Stimulated activated naive B cell treated with anti-CD40 and anti-IgM and Interleukin-4, amounts not matched to agents 10 μg/mL and 1 μg/mL and 100 μg/mL, for 72 hours (primary cell): ENCODE measurements around the gene POLR1B.
"Not testable (repeated sequence)": the region's sequence is repeated elsewhere in the genome, so short reads cannot be mapped to it uniquely, and the experiment has no call there.

ENCODE experiments used
- ATAC-seq, 2 donors: fragments of 150-1000 bp; cut with Tn5 transposase; replicated peaks; 2 replicates each; pipeline ENCODE4 v1.10.0; 2021; ENCODE audit warnings: moderate library complexity in 1 of 2
- DNase-seq: peaks from one replicate; pipeline ENCODE4 v3.0.0; 2021
- H3K27ac Mint-ChIP-seq: one replicate; pipeline ENCODE4 v1.8.0; 2022; ENCODE audit warnings: mild to moderate bottlenecking, mixed read lengths
- H3K27me3 Mint-ChIP-seq, 2 donors: one replicate each; pipeline ENCODE4 v1.8.0; 2022; ENCODE audit warnings: mixed read lengths in 2 of 2
- H3K36me3 Mint-ChIP-seq, 2 donors: one replicate each; pipeline ENCODE4 v1.8.0; 2022; ENCODE audit warnings: mixed read lengths in 2 of 2, mild to moderate bottlenecking in 1 of 2
- H3K4me1 Mint-ChIP-seq, 2 donors: one replicate each; pipeline ENCODE4 v1.8.0; 2022; ENCODE audit warnings: mixed read lengths in 2 of 2, mild to moderate bottlenecking in 1 of 2
- H3K4me3 Mint-ChIP-seq, 2 donors: one replicate each; pipeline ENCODE4 v1.8.0; 2022; ENCODE audit warnings: mild to moderate bottlenecking in 2 of 2, mixed read lengths in 2 of 2, moderate library complexity in 1 of 2
- H3K9me3 Mint-ChIP-seq, 2 donors: one replicate each; pipeline ENCODE4 v1.8.0; 2022; ENCODE audit warnings: mixed read lengths in 2 of 2, mild to moderate bottlenecking in 1 of 2

POLR1B gene, protein sequence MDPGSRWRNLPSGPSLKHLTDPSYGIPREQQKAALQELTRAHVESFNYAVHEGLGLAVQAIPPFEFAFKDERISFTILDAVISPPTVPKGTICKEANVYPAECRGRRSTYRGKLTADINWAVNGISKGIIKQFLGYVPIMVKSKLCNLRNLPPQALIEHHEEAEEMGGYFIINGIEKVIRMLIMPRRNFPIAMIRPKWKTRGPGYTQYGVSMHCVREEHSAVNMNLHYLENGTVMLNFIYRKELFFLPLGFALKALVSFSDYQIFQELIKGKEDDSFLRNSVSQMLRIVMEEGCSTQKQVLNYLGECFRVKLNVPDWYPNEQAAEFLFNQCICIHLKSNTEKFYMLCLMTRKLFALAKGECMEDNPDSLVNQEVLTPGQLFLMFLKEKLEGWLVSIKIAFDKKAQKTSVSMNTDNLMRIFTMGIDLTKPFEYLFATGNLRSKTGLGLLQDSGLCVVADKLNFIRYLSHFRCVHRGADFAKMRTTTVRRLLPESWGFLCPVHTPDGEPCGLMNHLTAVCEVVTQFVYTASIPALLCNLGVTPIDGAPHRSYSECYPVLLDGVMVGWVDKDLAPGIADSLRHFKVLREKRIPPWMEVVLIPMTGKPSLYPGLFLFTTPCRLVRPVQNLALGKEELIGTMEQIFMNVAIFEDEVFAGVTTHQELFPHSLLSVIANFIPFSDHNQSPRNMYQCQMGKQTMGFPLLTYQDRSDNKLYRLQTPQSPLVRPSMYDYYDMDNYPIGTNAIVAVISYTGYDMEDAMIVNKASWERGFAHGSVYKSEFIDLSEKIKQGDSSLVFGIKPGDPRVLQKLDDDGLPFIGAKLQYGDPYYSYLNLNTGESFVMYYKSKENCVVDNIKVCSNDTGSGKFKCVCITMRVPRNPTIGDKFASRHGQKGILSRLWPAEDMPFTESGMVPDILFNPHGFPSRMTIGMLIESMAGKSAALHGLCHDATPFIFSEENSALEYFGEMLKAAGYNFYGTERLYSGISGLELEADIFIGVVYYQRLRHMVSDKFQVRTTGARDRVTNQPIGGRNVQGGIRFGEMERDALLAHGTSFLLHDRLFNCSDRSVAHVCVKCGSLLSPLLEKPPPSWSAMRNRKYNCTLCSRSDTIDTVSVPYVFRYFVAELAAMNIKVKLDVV

DNA sequence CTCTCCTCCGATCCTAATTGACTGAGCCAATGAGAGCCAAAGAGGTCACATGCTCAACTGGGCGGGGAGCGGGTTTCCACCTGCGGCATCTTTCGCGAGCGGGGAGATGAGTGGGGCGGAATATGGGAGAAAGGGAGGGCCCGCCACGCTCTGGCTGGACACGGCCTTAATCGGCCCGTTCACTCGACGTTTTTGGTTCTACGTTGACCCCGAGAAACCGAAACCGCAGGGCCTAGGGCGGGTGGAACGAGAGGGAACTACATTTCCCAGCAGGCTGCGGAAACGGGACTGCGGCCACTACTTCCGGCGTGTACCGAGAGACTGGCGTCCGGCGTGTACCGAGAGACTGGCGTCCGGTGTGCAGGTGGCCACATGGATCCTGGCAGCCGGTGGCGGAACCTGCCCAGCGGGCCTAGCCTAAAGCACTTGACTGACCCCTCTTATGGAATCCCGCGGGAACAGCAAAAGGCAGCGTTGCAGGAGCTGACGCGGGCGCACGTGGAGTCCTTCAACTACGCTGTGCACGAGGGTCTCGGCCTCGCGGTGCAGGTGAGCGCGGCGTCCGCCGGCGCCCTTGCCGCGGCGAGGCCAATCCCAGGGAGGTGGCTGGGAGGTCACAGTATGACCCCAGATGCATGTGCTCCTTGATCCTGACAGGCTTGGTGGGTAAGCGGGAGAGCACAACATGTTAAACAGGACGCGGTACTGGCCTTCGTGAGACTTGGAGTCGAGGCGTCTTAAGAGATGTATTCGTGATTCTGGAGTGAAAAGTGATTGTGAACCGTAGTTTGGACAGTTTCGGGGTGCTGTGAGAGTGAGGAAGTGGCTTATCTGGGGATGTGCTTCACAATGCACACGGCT lies at the start of gene POLR1B:
Gene POLR1B, plus strand, starts transcription at position 343 of the 861 bp plus-strand sequence. Its CDS starts 30 bp downstream, at position 373.
- H3K27ac Mint-ChIP-seq, result no peak within 1 kb of the TSS
- peak; percentile 82 for DNase-seq
- peak; percentile 82 to 88 for ATAC-seq
- H3K4me1 Mint-ChIP-seq, result peaks cover 5 to 13% of the 10 kb centered on the region in 2 donors
- peaks cover 8% of the 10 kb centered on the region in 2 donors for H3K36me3 Mint-ChIP-seq
- no peaks in the 10 kb centered on the region for H3K9me3 Mint-ChIP-seq
- no peak within 1 kb of the TSS for H3K4me3 Mint-ChIP-seq
- H3K27me3 Mint-ChIP-seq, result no peaks in the 10 kb centered on the region

DNA sequence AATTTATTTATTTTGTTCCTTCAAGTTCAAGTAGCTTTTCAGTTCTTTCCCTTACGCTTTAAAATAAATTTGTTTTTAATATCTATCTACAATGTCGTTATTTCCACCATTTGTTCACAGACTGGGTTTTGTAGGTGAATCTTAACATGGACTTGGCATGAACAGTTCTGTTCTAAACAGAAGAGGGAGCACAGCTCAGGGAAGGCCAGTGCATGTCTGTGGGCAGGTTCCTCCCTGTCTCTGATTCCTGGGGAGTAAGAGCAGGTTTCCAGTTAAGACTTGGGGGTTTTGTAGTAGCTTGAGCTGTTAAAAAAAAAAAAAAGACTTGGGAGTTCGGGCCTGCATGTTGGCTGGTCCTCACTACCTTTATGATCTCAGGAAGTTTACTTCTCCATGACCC lies 49.2 kb upstream of the POLR1B start:
- DNase-seq (no peak), ATAC-seq (no peak)
- Mint-ChIP-seq H3K4me1 (peaks cover 0 to 4% of the 10 kb centered on the region in 2 donors), H3K4me3 (no peak overlapping the region), H3K27ac (no peak overlapping the region), H3K9me3 (no peaks in the 10 kb centered on the region), H3K36me3 (peaks cover 13 to 14% of the 10 kb centered on the region in 2 donors), H3K27me3 (no peaks in the 10 kb centered on the region)

DNA sequence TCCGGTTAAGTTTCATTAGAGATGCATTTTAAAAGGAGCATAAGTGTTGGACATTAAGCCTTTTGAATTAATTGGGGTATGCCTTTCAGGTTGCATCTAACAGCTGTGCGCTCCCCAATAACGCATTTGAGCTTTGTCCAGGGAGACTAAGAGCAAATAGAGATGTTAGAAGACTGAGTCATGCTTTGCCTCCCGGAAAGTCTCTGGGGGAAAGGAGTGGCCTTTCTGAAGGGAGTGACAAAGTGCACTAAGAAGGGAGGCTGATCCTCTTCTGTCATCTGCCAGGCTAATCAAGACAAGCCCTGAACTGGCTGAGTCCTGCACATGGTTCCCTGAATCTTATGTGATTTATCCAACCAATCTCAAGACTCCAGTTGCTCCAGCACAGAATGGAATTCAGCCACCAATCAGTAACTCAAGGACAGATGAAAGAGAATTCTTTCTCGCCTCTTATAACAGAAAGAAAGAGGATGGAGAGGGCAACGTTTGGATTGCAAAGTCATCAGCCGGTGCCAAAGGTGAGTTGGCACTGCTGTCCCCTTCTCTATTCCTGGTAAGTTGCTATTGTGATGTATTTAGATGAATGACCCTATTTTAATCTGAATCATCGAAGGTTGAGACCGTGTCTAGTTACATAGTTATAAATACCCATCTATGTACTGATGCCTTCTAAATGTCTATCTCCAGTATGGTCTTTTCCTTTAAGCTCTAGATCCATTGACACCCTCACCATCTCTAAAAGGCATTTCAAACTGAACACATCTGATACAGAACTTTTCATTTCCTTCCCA lies 48.2 kb upstream of the POLR1B start:
- Mint-ChIP-seq H3K36me3 (peaks cover 9 to 14% of the 10 kb centered on the region in 2 donors), H3K4me3 (no peak overlapping the region), H3K9me3 (no peaks in the 10 kb centered on the region), H3K4me1 (peaks cover 0 to 4% of the 10 kb centered on the region in 2 donors), H3K27ac (no peak overlapping the region), H3K27me3 (no peaks in the 10 kb centered on the region)
- ATAC-seq (no peak), DNase-seq (no peak)

DNA sequence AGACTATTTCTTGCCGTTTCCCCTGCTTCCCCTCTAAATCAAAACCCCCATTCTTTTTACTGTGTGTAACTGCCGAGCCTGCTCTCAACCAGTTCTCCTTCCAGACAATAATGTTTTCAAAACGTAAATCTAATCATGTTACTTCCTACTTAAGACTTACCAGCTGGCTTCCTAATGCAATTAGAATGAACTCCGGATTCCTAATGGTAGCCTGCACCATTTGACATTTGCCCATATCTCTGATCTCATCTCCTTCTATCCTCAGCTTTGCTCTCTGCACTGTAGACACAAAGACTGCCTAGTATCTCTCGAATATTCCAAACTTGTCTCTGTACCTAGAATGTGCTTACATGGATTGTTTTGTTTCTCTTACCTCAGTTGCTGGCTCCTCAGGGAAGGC lies 47.4 kb upstream of the POLR1B start:
- no peak for DNase-seq
- Mint-ChIP-seq H3K4me3 (no peak overlapping the region), H3K36me3 (peaks cover 9 to 17% of the 10 kb centered on the region in 2 donors), H3K27ac (no peak overlapping the region), H3K27me3 (no peaks in the 10 kb centered on the region), H3K9me3 (no peaks in the 10 kb centered on the region), H3K4me1 (peaks cover 0 to 4% of the 10 kb centered on the region in 2 donors)
- ATAC-seq, result no peak

DNA sequence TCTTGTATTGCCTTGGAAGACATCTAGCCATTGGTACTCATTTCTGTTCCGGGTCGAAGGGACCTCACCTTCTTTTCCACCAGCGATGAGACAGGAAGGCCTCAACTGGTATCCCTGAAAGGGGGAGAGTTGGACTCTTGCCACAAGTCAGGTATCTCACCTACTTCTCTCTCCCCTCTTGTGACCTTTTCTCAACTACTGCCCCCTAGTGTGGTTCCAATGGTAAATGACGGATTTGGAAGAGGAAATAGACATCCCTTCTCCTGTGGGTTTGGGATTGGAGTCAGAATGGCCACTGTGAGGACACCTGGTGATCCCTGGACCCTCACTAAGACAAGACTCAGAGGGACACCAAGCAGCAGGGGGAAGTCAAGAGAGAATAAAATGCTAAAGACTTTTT lies 46.4 kb upstream of the POLR1B start:
- not testable (repeated sequence) for H3K9me3 Mint-ChIP-seq, H3K27me3 Mint-ChIP-seq, H3K27ac Mint-ChIP-seq, ATAC-seq, H3K4me1 Mint-ChIP-seq, H3K4me3 Mint-ChIP-seq, DNase-seq
- peaks cover 8 to 21% of the 10 kb centered on the region in 2 donors for H3K36me3 Mint-ChIP-seq

DNA sequence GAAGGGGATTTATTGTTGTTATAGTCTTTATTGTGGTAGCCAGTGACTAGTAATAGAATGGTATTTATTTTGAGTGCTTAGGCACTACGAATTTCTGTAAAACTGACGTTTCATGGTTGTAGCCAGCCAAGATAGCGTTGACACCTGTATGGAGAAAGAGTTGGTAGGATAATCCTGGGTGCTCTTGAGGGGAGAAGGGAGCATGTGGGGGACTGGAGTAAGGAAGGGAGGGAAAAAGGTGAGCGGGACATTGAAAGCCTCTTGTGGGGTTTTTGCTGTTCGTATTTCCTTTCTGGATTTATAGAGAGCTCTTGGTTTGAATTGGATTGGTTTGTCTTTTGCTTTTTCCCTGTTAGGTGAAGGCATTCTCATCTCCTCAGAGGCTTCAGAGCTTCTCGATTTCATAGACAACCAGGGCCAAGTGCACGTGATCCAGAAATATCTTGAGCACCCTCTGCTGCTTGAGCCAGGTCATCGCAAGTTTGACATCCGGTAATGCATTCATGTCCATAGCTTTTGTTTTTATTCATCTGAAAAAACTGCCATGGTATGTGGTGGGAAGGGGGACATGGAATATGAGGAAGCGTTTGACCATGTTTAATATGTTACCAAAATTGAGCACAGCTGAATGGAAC lies 41.3 kb upstream of the POLR1B start:
- H3K9me3 Mint-ChIP-seq, DNase-seq, H3K27ac Mint-ChIP-seq, H3K27me3 Mint-ChIP-seq, H3K4me1 Mint-ChIP-seq, H3K4me3 Mint-ChIP-seq: not testable (repeated sequence)
- peak; percentile 71 to 81 for ATAC-seq
- H3K36me3 Mint-ChIP-seq, result peaks cover 10 to 30% of the 10 kb centered on the region in 2 donors

DNA sequence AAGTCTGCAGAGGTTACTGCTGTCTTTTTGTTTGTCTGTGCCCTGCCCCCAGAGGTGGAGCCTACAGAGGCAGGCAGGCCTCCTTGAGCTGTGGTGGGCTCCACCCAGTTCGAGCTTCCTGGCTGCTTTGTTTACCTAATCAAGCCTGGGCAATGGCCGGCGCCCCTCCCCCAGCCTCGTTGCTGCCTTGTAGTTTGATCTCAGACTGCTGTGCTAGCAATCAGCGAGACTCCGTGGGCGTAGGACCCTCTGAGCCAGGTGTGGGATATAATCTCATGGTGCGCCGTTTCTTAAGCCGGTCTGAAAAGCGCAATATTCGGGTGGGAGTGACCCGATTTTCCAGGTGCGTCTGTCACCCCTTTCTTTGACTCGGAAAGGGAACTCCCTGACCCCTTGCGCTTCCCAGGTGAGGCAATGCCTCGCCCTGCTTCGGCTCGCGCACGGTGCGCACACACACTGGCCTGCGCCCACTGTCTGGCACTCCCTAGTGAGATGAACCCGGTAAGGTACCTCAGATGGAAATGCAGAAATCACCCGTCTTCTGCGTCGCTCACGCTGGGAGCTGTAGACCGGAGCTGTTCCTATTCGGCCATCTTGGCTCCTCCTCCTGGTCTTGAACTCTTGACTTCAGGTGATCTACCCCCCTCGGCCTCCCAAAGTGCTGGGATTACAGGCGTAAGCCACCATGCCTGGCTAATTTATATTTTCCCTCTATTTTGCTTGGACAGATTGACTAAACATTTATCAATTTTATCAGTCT lies 32.8 kb upstream of the POLR1B start:
- H3K27ac Mint-ChIP-seq, ATAC-seq, H3K9me3 Mint-ChIP-seq, H3K27me3 Mint-ChIP-seq, H3K4me1 Mint-ChIP-seq, H3K4me3 Mint-ChIP-seq, DNase-seq: not testable (repeated sequence)
- H3K36me3 Mint-ChIP-seq, result peaks cover 19 to 26% of the 10 kb centered on the region in 2 donors

DNA sequence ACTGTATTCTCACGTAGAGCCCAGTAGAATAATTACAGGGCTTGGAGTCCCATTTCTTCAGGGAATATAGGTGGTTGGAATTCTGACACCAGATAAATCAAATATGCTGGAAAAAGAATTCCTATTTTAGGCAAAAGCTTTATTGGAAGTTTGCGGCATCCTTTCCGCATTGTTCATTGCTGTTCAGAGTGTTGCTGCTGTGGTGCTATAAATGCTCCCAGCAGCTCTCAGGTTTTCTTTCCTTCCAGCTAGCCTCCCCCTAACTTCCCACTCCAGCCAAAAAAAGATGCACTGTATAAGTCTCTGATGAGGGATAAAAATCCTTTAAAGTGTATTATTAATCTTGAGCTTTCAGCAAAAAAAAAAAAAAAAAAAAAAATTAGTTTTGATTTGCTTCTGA lies 25.5 kb upstream of the POLR1B start:
- H3K27ac Mint-ChIP-seq, result no peak overlapping the region
- H3K9me3 Mint-ChIP-seq, result peaks cover 3 to 5% of the 10 kb centered on the region in 2 donors
- H3K4me1 Mint-ChIP-seq, result no peaks in the 10 kb centered on the region
- DNase-seq (no peak), ATAC-seq (no peak)
- no peaks in the 10 kb centered on the region for H3K27me3 Mint-ChIP-seq
- no peak overlapping the region for H3K4me3 Mint-ChIP-seq
- H3K36me3 Mint-ChIP-seq, result peaks cover 41 to 61% of the 10 kb centered on the region in 2 donors

DNA sequence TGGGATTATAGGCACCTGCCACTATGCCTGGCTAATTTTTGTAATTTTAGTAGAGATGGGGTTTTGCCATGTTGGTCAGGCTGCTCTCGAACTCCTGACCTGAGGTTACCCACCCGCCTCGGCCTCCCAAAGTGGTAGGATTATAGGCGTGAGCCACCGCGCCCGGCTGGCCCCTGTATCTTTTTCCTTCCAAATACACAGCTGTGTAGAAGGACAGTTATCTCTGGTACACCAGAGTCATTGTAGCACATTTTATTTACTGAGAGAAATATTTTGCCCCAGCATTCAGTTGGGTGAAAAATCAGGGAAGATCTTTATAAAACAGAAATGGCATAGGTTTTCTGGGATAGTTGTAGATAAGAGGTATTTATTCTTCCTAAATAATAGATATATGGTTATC lies 23.5 kb upstream of the POLR1B start:
- H3K4me3 Mint-ChIP-seq, result no peak overlapping the region
- ATAC-seq (no peak), DNase-seq (no peak)
- H3K27ac Mint-ChIP-seq, result peak overlapping the region; percentile 37
- H3K4me1 Mint-ChIP-seq, result no peaks in the 10 kb centered on the region
- H3K9me3 Mint-ChIP-seq, result peaks cover 3 to 5% of the 10 kb centered on the region in 2 donors
- H3K36me3 Mint-ChIP-seq, result peaks cover 58 to 73% of the 10 kb centered on the region in 2 donors
- H3K27me3 Mint-ChIP-seq, result no peaks in the 10 kb centered on the region

DNA sequence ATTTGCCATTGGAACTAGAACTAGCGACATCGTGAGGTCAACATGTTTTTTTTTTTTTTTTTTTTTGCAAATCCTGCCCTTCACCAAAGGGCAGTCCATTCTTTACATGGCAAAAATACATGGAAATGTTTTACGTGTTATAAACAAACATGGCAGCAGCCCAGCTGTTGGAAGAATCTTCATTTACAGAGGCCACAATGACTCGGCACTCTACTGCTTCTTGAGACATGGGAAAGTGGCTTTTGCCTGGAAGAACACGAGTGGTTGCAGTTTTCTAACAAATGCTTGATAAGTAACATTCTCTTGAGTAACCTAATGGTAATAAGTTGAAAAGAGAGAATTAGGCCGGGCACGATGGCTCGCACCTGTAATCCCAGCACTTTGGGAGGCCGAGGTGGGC lies 22.8 kb upstream of the POLR1B start:
- H3K9me3 Mint-ChIP-seq, result peaks cover 2 to 4% of the 10 kb centered on the region in 2 donors
- DNase-seq, result no peak
- H3K27me3 Mint-ChIP-seq, result no peaks in the 10 kb centered on the region
- no peak overlapping the region for H3K27ac Mint-ChIP-seq
- no peak for ATAC-seq
- H3K4me1 Mint-ChIP-seq, result no peaks in the 10 kb centered on the region
- no peak overlapping the region for H3K4me3 Mint-ChIP-seq
- peaks cover 59 to 71% of the 10 kb centered on the region in 2 donors for H3K36me3 Mint-ChIP-seq

DNA sequence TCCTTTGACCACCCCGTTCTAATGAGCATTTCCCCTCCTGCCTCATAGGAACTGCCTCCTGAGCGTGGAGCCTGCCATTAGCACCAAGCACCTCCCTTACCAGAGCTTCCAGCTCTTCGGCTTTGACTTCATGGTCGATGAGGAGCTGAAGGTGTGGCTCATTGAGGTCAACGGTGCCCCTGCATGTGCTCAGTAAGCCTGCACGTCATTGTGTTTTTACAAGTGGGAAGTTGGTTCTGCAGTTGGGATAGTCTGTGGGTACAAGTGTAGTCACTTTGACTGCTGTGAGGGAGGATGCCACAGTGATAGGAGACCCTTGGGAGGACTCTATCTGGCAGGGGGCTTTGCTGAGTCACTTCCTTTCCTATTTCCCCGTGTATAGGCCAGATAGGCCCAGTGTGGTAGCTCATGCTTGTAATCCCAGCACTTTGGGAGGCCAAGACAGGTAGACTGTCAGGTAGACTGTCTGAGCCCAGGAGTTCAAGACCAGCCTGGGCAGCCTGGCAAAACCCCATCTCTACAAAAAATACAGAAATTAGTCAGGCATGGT lies 22.0 kb upstream of the POLR1B start:
- no peak overlapping the region for H3K4me3 Mint-ChIP-seq
- no peak for ATAC-seq
- peaks cover 60 to 69% of the 10 kb centered on the region in 2 donors for H3K36me3 Mint-ChIP-seq
- no peak for DNase-seq
- H3K4me1 Mint-ChIP-seq, result no peaks in the 10 kb centered on the region
- no peaks in the 10 kb centered on the region for H3K27me3 Mint-ChIP-seq
- H3K27ac Mint-ChIP-seq, result no peak overlapping the region
- H3K9me3 Mint-ChIP-seq, result no peaks in the 10 kb centered on the region

DNA sequence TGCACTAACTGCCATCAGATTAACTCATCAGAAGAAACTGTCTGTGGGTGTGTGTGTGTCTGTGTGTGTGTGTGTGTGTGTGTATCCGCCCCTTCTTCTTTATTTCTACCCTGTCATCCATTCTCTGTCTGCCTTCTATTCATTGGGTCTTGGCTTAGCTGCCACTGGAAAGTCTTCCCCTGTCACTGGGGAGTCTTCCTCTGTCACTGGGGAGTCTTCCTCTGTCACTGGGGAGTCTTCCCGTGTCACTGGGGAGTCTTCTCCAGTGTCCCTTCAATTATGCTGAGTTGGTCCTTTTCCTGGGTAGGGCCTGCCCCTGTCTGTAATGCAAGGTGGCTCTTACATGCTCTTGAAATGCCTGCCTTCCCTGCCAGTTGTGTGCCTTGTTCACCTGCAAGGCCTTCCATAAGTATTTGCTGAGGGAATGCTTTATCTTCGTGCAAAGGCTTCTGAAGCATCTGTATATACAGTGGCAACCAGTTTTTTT lies 18.9 kb upstream of the POLR1B start:
- Mint-ChIP-seq H3K36me3 (peaks cover 64 to 74% of the 10 kb centered on the region in 2 donors), H3K4me1 (no peaks in the 10 kb centered on the region), H3K27ac (no peak overlapping the region), H3K4me3 (no peak overlapping the region), H3K27me3 (no peaks in the 10 kb centered on the region), H3K9me3 (no peaks in the 10 kb centered on the region)
- ATAC-seq, result no peak
- DNase-seq, result no peak
